ENCODE measurements around the gene RECQL5.

The RECQL5 gene

DNA sequence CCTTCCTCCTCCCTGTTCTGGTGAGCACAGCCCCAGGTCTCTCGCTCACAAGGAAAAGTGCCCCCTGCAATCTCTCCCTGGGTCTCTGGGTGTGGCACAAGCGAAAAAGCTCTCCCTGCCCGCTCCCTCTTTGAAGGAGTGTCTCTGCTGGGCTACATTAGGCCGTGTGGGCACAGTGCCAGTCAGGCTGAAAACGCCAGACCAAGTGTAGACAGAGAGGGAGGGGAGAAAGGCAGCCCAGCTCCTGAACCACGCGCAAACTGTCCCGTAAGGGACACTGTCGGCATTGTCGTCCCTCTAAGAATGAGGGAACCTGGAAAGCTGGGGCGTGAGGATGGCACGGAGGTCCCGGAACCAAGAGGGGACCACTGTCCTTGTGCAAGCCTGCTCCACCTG lies 29.8 kb downstream of the RECQL5 start:
- no peaks in the 10 kb centered on the region for H3K36me3 Mint-ChIP-seq (ENCODE audit: low read depth)
- no peaks in the 10 kb centered on the region for H3K9me3 Mint-ChIP-seq
- H3K4me3 Mint-ChIP-seq = no peak overlapping the region
- H3K27ac Mint-ChIP-seq = peak overlapping the region; percentile 25 to 68 (median 60)
- peaks cover 20% of the 10 kb centered on the region for H3K4me1 Mint-ChIP-seq
- TF ChIP-seq, protein P1, sequence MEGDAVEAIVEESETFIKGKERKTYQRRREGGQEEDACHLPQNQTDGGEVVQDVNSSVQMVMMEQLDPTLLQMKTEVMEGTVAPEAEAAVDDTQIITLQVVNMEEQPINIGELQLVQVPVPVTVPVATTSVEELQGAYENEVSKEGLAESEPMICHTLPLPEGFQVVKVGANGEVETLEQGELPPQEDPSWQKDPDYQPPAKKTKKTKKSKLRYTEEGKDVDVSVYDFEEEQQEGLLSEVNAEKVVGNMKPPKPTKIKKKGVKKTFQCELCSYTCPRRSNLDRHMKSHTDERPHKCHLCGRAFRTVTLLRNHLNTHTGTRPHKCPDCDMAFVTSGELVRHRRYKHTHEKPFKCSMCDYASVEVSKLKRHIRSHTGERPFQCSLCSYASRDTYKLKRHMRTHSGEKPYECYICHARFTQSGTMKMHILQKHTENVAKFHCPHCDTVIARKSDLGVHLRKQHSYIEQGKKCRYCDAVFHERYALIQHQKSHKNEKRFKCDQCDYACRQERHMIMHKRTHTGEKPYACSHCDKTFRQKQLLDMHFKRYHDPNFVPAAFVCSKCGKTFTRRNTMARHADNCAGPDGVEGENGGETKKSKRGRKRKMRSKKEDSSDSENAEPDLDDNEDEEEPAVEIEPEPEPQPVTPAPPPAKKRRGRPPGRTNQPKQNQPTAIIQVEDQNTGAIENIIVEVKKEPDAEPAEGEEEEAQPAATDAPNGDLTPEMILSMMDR (IDR thresholded peaks at IDR 0.05; ENCODE audit: unreplicated experiment in 3 of 3) = no peak
- no peaks in the 10 kb centered on the region for H3K27me3 Mint-ChIP-seq (ENCODE audit: low read depth)

DNA sequence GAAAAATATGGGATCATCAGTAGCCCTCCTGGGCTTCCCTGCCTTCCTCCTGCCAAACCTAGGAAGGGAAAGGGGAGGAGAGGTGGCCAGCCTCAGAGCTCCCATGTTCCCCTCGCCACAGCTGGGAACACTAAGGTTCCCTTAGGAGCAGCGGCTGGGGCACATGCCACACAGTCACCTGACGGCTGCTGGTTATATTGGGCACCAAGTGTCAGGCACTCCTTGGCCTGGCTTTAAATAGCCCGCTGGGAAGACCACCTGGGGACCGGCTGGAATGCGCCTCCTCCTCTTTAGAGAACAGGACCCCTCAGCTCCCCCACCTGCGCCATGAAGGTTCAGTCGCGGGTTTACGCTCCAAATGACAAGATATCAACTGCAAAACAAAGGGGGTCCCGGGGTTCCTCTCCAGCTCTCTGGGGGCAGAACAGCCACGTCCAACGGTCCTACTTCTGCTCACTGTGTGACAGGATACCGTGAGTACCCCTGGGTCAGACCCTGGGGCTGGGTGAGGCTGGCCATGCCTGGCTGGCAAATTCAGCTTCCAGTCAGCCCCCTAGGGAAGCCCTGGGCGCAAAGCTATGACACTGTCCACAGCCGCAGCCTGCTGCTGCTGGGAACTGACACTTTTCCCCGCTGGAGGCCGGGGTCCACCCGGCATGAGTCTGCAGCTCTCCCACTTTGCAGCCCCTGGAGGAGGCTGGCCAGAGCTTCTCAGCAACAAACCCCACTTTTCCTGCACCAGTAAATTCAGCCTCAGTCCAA lies 30.4 kb downstream of the RECQL5 start:
- peaks cover 20% of the 10 kb centered on the region for H3K4me1 Mint-ChIP-seq
- peak overlapping the region; percentile 25 to 68 (median 60) for H3K27ac Mint-ChIP-seq
- H3K9me3 Mint-ChIP-seq = no peaks in the 10 kb centered on the region
- no peak overlapping the region for H3K4me3 Mint-ChIP-seq
- TF ChIP-seq, protein P1 (IDR thresholded peaks at IDR 0.05; ENCODE audit: unreplicated experiment in 3 of 3) = no peak
- H3K36me3 Mint-ChIP-seq (ENCODE audit: low read depth) = no peaks in the 10 kb centered on the region
- no peaks in the 10 kb centered on the region for H3K27me3 Mint-ChIP-seq (ENCODE audit: low read depth)

DNA sequence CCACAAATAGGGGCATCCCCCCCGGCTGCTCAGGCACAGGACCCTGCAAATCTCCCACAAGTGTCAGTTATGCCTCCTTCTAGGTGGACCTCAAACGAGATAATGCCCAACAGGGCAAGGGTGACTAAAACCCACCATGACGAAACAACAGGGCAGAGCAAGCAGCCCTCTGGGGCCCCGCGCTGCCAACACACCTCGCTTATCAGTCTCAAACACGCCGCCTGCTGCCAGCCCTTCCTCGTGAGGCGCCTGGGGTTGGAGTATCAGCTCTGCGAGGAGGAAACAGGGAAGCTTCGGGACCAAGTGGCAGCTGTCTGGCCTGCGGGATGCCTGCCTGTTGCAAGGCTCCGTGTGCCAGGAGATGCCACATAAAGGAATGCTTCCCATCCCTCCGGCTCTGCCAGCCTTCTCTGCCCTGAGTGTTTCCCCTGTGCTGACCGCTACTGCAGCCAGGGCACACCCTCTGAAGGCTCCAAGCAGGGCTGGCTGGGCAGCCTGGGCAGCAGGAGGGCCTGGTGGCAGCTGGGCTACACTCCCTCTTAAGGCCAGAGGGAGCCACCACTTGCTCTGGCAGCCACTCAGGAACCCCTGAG lies 31.2 kb downstream of the RECQL5 start:
- Mint-ChIP-seq H3K9me3 (no peaks in the 10 kb centered on the region), H3K27me3 (ENCODE audit: low read depth) (no peaks in the 10 kb centered on the region), H3K4me3 (no peak overlapping the region), H3K36me3 (ENCODE audit: low read depth) (no peaks in the 10 kb centered on the region), H3K4me1 (peaks cover 20% of the 10 kb centered on the region), H3K27ac (no peak overlapping the region)
- TF ChIP-seq, protein P1 (IDR thresholded peaks at IDR 0.05; ENCODE audit: unreplicated experiment in 3 of 3) = no peak

DNA sequence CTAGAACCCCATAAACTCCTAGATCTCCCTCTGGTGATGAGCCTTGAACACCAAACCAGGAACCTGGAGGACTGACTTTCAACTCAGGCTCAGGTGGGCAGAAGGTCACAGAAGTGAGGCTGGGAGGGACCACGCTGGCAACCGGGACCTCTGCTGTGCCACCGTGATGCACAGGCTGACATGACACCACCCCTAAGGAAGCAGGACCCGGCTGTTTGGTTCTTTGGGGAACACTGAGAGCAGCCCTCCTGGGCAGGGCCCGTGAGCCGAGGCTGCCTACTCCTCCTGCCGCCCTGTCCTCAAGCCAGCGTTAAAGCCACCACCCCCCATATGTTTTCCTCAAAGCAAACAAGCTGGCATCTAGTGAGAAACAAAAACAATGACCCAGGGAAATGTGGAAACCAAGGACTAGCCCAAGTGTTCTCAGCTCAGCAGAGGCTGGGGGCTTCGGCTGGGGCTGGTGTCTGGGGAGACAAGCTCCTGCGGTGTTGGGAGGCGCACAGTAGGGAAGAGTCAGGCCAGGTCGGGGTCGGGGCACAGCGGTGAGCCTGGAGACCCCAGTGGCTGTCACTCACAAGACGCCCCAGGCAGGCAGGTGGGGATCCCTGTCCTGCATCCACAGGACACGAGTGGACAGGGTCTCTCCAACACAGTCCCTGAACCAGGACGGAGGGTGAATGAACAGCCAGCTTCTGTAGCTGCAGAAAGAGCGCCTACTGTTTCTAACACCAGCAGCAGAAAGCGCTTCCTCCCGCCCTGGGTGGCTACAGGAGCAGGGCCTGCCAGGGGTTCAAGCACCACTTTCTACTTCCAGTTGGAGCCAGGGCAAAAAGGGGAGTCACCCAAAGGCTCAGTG lies 32.0 kb downstream of the RECQL5 start:
- no peaks in the 10 kb centered on the region for H3K36me3 Mint-ChIP-seq (ENCODE audit: low read depth)
- no peaks in the 10 kb centered on the region for H3K9me3 Mint-ChIP-seq
- peaks cover 20% of the 10 kb centered on the region for H3K4me1 Mint-ChIP-seq
- peak overlapping the region in 2 of 3 experiments; percentile 42 to 43 for H3K4me3 Mint-ChIP-seq
- peak overlapping the region in 2 of 3 experiments; percentile 43 to 90 for H3K27ac Mint-ChIP-seq
- no peaks in the 10 kb centered on the region for H3K27me3 Mint-ChIP-seq (ENCODE audit: low read depth)
- TF ChIP-seq, protein P1 (IDR thresholded peaks at IDR 0.05; ENCODE audit: unreplicated experiment in 3 of 3) = no peak

DNA sequence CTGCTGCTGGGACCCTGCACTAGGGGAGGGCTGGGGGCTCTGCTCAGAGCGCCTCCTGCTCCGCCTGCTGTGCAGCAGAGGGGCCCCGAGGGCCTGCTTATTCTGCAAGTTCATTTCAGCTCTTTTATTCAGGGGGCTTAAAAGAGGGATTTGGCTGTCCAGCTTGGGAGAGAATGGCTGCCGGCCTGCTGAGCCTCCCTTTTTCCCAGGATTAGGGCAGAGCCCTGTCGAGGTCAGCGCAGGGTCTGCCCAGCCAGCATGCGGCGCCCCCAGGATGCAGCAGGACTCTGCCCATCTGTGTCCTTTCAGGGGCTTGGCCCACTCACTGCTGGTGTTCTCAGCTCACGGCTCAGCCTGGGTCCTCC lies 32.6 kb downstream of the RECQL5 start:
- H3K4me1 Mint-ChIP-seq = peaks cover 20% of the 10 kb centered on the region
- H3K27ac Mint-ChIP-seq = peak overlapping the region in 2 of 3 experiments; percentile 67 to 90
- peak overlapping the region in 1 of 3 experiments; percentile 74 for H3K4me3 Mint-ChIP-seq
- no peaks in the 10 kb centered on the region for H3K36me3 Mint-ChIP-seq (ENCODE audit: low read depth)
- no peaks in the 10 kb centered on the region for H3K9me3 Mint-ChIP-seq
- H3K27me3 Mint-ChIP-seq (ENCODE audit: low read depth) = no peaks in the 10 kb centered on the region
- TF ChIP-seq, protein P1 (IDR thresholded peaks at IDR 0.05; ENCODE audit: unreplicated experiment in 3 of 3) = no peak

Data from nephron (organoid).